CD1c-positive myeloid dendritic cell (primary cell): ENCODE data around the gene C10orf143.
A peak's percentile ranks its signal among the peaks of the same experiment; 100 is the strongest.
"Not testable (repeated sequence)": the region's sequence is repeated elsewhere in the genome, so short reads cannot be mapped to it uniquely, and the experiment has no call there.

Source experiments
- DNase-seq: peaks from one replicate; pipeline ENCODE4 v3.0.0-alpha.2; 2016; ENCODE audit errors: extremely low spot score

Gene C10orf143

DNA sequence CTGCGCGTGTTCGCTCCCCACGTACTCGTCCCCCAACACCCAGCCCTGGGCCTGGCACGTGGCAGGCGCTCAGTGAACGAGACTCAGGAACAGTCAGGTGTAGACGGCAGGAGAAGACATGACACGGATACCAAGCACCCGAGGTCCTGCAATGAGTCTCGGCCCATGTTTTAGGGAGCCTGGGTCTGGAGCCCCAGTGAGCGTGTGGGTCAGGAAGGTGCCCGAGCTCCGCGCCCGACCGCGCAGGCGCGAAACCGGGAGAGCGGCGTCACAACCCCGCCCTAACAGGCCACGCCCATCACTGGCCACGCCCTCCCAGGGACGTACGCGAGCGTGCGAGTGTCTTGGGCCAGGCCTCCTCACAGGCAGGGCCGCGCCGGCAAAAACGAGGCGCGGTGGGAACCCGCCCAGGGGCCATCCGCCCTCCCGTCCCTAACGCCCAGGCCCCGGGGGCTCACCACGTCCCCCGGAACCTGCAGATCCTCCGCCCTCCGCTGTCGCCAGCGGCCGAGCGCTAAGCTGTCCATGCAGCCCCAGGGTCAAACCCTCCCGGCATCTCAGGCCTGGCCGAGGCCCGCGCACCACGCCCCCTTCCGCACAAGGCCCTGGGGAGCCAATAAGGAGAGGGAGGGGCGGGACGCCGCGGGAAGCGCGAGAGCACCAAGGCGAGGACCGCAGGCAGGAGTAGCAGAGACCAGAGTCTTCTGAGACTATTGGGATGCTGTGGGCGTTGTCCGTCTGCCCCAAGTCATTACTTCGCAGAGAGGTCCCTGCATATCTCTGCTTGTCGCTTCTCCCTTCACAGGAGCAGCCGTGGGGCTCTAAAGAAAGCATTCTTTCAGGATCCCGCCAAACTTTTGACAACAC lies at the start of gene C10orf143:
TSS of gene C10orf143 (minus strand) at position 585 of the 867 bp plus-strand sequence. CDS start at position 527, 58 bp downstream.
- peak; percentile 99 for DNase-seq

DNA sequence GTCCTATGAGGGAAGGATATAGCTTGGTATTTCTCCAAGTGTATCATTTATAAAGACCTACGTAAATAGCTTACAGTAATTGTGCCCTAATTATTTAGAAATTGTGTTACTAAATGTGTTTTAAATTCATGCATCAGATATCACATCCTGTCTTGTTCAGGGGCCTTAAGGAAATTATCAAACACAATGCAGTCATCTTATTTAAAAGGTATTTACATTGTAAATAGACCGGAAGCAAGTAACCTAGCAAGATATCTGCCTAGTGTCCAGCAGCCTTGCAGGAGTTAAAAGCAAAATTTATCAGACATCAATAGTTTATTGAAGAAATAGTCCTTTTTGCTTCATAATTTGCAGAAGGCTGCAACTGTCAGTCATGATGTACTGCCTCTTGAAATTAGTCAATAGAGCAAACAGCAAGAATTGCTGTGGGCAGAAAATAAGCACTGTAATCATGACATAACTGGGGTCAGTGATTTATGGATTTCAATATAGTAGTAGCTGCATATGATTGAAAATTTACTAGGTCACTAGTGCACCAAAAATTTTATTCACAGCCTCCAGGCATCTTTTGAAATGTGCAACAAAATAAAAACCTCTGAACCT lies 48.7 kb upstream of the C10orf143 start:
- DNase-seq: no peak

DNA sequence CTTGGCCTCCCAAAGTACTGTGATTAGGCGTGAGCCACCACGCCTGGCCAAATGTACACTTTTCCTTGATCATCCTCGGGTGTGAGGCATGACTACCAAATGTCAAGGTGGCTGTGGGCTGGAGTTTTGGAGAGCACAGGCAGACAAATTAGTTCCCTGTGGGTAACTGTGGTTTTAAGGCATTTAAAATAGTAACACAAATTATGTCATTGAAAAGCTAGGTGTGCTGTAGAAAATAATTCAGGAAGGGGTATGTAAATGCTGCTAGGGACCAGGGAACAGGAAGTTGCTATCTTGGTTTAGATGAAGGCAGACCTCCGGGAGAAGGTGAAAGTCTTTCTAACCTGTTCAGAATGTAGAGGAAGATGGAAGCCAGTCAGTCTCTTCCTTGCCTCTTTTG lies 35.4 kb upstream of the C10orf143 start:
- DNase-seq: no peak

DNA sequence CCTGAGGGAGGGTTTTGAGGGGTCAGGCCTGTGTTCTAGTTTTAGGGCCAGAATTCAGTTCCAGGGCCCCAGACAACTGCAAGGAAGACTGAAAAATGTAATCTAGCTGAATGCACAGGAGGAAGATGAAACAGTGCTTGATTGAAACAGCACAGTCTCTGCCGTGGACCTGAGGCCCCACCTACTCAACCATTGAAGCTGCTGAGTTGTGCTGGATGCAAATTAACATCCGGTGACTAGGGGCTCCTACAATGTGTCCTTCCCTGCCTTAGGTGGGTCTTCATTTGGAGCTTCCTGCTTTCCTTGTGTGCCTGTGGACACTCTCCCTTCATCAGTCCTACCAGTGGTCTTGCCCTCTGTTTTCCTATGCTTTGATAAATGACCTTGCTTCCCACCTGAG lies 31.2 kb upstream of the C10orf143 start:
- no peak for DNase-seq

DNA sequence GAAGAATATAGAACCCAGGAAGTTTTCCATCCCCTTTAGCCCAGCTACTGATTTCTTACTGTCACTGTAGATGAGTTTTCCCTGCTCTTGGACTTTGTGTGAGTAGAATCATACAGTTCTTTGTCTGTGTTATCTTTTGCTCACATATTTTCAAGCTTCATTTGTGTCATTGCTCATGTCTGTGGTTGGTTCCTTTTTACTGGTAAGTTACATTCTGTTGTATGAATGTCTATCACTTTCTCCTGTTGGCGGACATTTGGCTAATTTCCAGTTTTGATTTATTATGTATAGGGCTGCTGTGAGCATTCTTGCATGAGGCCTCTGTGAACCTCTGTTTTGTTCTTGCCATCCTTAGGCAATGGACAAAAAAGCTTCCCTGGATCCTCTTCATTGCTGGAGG lies 30.8 kb upstream of the C10orf143 start:
- no peak for DNase-seq

DNA sequence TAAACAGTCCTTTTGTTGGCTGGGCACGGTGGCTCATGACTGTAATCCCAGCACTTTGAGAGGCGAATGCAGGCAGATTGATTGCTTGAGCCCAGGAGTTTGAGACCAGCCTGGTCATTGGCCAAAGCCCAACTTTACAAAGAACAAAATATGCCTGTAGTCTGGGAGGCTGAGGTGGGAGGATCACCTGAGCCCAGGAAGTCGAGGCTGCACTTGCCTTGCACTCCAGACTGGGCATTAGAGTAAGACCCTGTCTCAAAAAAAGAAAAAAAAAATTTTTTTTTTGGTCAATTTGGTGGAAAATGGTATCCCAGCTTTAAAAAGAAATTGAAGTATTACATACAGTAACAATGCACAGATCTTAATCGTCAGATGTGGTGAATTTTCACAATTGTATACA lies 30.4 kb upstream of the C10orf143 start:
- DNase-seq: no peak

DNA sequence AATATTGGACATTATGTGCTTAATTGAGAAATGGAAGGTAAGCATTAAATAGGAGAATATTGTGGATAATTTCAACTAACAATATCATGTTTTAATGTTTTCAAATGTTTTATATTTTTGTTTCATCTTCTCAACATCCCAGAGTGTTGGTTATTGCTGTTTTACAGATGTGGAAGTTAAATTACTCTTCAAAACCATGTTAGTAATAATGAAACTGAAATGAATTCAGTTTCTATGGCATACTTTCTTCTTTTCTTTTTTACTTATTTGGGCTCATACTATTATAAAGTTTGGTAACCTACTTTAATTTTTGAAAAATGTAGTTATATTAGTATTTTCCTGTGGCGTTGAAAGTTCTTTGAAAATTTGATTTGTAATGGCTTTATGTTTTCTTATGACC lies 29.8 kb upstream of the C10orf143 start:
- DNase-seq: peak; percentile 24

DNA sequence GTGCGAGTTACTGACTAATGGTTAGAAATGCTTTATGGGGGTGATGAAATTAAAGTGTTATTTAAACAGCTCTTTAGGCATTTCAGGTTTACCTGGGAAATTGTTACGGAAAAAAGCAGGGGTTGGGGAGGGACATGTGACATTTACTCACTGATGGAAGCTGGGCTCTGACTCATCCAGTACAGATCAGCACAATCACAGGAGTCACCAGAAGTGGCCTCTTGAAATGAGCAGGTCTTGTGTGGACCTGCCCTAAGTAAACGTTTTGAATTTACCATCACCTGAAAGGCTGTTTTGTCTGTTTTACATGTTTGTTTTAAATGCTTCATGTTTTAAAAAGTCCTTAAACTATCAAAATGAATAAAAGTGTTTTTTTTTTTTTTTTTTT lies 27.8 kb upstream of the C10orf143 start:
- DNase-seq: peak; percentile 42

DNA sequence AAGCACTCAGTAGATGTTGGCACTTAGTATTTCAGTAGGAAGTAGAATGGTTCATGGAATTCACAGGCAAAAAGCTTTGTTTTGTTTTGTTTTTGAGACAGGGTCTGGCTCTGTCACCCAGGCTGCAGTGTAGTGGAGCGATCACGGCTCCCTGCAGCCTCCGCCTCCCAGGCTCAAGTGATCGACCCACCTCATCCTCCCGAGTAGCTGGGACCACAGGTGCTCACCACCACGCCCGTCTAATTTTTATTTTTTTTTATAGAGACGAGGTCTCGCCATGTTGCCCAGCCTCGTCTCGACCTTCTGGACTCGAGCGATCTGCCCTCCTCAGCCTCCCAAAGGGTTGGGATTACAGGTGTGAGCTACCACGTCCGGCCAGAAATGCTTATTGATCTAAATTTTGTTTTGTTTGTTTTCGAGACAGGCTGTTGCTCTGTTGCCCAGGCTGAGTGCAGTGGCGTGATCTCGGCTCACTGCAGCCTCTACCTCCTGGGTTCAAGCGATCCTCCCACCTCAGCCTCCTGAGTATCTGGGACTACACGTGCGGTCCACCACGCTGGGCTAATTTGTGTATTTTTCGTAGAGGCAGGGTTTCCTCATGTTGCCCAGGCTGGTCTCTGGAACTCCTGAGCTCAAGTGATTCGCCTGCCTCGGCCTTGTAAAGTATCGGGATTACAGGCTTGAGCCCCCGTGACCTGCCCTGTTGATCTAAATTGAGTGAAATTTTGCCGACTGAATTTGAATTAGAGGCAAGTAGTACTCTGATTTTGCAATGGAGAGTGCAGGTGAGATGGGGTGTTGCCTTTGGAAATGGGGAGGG lies 27.2 kb upstream of the C10orf143 start:
- DNase-seq: no peak

DNA sequence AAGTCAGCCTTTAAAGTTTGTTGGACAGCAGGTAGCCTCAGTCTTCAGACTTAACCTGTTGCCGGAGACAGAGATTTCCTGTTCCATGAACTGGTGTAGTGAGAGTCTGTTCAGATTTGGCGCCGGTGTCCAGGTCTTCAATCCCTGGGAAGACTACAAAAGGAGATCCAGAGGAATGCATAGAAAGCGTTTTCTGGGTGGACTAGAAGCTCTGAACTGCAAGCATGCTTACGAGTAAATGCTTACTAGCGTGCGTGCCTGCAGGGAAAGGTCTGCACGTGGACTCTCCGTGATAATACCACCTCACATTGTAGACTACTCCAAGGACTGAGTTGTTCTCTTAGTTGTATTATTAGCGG lies 26.4 kb upstream of the C10orf143 start:
- DNase-seq: no peak

DNA sequence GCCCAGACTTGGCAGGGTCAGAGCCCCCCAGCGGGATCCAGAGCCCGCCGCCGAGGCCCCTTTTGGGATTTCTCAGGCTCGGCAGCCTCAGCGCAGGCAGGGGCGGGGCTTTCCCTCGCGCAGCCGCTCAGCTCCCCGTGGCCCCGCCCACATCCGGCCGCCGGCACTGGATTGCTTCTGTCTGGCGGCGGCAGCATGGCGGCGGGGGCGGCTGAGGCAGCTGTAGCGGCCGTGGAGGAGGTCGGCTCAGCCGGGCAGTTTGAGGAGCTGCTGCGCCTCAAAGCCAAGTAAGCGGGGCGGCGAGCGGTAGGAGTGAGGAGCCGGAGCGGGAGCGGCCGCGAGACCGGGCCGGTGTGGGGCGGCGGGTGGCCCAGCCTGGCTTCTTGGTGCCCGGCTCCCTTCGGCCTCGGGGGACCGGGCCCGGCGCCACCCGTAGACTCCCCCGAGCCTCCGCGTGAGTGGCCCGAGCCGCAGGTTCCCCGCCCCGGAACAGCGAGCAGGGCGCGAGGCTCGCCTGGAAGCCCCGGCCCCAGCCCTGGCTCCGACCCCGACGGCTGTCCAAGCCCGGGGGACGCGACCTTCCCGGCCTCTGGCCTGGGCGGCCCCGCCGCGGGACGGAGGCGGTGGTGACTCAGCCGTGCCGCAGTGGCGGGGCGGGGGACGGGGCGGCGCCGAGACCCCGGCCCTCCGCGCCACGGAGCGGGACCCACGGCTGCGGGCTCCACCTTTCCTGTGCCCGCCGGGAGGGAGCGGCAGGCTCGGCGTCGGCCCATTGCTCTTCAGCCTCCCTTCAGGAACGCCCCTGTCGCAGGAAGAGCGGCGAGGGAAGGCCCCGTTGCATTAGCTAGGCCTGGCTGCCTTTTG lies 25.8 kb upstream of the C10orf143 start, which contains the start of gene GLRX3:
TSS of gene GLRX3 (plus strand) at position 166 of the 864 bp plus-strand sequence. CDS start at position 196, 30 bp downstream.
- DNase-seq: peak; percentile 94

DNA sequence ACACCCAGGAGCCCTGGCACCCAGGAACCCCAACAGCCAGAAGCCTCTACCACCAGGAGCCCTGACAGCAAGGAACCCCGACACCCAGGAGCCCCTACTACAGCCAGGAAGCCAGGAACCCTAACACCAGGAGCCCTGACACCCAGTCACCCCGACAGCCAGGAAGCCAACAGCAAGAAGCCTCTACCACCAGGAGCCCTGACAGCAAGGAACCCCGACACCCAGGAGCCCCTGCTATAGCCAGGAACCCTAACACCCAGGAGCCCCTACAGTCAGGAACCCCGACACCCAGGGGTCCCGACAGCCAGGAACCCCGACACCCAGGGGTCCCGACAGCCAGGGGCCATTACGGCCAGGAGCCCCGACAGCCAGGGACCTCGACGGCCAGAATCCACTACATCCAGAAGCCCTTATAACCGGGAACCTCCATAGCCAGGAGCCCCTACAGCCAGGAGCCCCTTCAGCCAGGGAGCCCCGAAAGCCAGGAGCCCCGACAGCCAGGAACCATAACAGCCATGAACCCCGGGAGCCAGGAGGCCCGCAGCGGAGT lies 25.1 kb upstream of the C10orf143 start:
- DNase-seq: no peak

DNA sequence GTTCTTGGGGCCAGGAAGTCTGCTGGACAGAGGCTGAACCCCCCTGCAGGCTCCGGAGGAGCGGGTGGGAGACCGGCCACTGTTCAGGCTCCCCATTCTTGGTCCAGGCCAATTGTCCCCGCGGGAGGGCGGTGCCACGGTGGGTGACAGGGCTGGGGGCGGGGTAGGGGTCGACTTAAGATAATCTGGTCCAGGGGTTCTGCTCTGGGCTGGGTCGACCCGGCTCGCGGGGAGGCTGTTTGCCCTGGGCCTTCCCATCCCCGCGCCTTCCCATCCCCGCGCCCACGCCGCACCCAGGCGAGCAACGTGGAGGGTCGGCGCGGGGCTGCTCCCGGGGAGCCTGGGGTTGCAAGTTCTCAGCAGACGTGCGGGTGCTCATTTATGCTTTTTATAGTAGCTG lies 18.3 kb upstream of the C10orf143 start:
- no peak for DNase-seq

DNA sequence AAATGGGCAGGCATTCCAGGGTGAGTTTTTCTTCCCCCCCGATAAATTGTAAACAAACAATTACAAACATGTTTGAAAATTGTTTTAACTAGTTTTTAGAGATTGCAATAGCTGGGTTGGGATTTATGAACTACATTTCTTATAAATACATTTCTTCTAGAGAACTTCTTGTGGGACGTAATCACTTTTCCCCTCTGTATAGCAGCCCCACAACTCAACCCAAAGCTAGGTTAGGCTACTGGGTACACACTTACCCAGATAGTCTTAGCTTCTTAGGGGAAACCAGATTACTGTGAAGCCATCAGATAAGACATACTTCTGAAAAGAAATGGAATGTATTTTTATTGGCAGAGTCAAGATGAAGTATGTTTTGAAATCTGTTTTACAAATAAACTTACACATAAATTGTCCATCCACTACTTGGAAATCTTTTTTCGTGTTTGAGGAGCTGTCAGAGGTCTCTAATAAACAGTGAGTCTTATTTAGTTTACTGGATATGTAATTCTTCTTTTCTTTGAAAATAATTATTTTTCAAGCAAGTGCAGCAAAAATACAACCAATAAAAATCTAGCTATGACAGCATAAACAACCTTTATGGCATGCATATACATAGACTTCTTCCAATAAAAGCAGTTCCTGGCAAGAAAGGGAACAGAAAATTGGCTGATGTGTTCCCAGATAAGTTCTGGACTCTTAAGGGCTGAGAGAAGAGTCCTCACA lies 17.6 kb upstream of the C10orf143 start:
- DNase-seq: no peak

DNA sequence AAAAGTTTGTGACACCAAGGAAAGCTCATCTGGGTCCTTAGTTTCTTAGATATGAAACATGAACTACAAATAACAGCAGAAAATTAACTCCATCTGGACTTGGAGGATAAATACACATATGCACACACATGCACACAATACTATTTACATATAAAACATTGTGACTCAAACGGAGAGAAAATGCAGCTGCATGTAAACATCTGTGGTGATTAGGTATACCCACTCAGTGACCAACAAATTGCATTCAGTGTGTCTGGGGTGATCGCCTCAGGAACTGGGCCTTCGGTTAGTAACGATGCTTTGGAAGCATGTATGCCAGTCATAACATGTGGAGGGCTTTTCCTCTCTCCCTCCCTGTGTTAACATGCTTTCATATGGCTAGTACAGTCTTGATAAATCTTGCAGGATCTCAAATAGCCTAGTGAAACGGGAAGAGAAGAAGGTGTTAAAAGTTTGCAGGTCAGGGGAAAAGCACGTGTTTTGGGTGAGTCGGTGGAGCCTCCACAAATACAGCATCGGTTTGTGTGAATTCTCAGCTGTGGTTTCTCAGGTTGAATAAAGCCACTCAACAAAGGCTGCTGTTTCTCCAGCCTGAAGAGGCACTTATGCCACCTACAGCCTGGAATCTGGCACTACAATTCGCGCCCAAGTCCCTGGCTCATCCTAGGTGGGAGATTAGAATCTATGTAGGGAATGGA lies 16.9 kb upstream of the C10orf143 start:
- DNase-seq: peak; percentile 58

DNA sequence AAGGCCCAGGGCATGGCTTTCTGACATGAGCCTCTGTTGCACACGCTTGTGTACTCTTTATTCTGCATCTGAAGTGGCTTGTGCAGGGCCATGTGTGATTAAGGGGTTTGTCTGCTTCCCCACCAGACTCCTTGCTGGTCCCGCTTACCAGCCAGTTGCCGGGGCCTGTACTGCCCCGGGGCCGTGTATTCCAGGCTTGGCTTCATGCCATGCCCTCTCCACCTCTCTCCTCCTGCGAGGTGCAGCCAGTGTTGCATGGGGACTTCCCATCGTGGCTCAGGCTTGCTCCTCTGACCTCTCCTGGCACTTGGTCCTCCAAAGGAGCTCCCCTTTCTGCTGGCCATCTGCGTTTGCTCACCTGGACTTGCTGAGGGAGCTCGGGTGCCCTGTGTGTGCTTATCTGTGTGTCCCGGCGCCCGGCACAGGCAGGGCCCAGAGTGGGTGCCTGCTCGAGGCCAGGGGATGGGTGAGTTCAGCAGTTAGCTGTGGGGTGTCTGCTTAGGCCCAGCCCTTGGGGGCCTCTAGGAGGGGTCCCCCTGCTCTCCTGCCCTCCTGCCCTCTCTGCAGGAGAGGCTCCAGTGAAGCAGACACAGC lies 11.0 kb upstream of the C10orf143 start:
- DNase-seq: no peak

DNA sequence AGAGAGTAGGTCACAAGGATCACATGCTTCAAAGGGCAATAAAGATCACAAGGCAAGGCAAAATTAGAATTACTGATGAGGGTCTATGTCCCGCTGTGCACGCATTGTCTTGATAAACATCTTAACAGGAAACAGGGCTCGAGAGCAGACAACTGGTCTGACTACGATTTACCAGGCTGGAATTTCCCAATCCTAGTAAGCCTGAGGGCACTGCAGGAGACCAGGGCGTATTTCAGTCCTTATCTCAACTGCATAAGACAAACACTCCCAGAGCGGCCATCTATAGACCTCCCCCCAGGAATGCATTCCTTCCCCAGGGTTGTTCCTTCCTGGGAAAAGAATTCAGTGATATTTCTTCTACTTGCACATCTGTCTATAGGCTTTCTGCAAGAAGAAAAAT lies 6.9 kb upstream of the C10orf143 start:
- DNase-seq: not testable (repeated sequence)

DNA sequence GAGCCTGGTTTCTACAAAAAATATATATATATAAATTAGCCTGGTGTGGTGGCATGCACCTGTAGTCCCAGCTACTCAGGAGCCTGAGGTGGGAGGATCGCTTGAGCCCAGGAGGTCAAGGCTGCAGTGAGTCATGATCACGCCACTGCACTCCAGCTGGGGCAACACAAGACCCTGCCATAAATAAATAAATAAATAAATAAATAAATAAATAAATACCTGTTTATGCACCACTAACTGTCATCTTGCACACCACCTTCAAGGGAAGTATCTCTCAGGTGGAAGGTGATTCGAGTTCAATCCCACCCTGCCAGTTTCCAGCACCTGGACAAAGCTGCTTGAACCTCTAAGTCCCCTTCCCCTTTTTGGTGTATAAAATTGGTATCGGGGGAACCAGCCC lies 6.3 kb upstream of the C10orf143 start:
- not testable (repeated sequence) for DNase-seq

DNA sequence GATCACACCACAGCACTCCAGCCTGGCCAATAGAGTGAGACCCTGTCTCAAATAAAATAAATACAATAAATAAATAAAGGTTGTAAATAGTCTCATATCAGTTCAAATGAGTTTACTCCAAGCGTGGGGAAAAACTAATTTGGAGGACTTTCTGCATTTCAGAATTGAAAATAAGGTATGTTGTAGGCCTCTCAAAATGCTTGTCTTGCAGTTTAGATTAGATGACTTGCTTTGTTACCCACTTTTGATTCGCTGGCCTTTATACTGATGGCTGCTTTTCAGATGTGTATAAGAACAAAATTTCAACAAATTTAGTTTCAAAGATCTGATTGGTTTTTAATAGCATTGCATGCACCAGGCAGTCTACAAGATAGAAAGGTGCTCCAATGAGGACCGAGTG lies 2.2 kb upstream of the C10orf143 start:
- DNase-seq: no peak

DNA sequence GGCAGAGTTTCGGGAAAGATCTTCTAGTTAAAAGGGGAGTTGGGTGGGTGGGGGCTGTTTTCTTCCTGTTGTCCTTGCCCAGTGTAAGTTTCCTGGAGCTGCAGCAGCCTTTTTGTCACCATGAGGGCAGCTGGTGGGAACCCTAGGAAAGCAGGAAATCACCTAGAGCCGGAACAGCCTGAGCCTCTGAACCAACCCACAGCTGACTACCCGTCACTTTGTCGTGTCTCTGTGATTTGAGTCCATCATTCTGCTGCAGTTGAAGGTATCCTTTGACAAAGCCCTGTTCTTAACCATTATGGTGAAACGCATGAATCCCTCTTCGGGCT lies 1.2 kb upstream of the C10orf143 start:
- DNase-seq: no peak
